Mesothelial cell of epicardium (in vitro differentiated cells): Measurements from ENCODE around the gene MPPE1. TPM values are rescaled to one million over a fixed set of nuclear protein-coding genes. Genes with fewer than 3 reads are reported as not detected.

ENCODE experiments used
- DNase-seq, 2 experiments: peaks; one replicate each; pipeline ENCODE4 v3.0.0; 2021; ENCODE audit warnings: low spot score in 2 of 2; ENCODE audit not compliant: unreplicated experiment in 2 of 2
- H3K27ac Mint-ChIP-seq: 2 replicates; pipeline ENCODE4 v1.8.0; 2021; ENCODE audit warnings: mixed read lengths
- H3K27me3 Mint-ChIP-seq: 2 replicates; pipeline ENCODE4 v1.8.0; 2021; ENCODE audit warnings: low read depth, mixed read lengths
- H3K36me3 Mint-ChIP-seq: 2 replicates; pipeline ENCODE4 v1.8.0; 2021; ENCODE audit warnings: mixed read lengths
- H3K4me1 Mint-ChIP-seq: 2 replicates; pipeline ENCODE4 v1.8.0; 2021; ENCODE audit warnings: mixed read lengths
- H3K4me3 Mint-ChIP-seq: 2 replicates; pipeline ENCODE4 v1.8.0; 2021; ENCODE audit warnings: mild to moderate bottlenecking, moderate library complexity, mixed read lengths
- H3K9me3 Mint-ChIP-seq: 2 replicates; pipeline ENCODE4 v1.8.0; 2021; ENCODE audit warnings: mixed read lengths
- total RNA-seq: library from RNA; stranded (reverse); gene quantifications from 3 replicates; pipeline ENCODE4 v1.2.1, GENCODE V29; 2021
- TF ChIP-seq, protein P1 (sequence below): fragments of 200-600 bp; sonication (generic); IDR thresholded peaks from one replicate; pipeline ENCODE4 v1.5.0; 2021; ENCODE audit warnings: antibody characterized with exemption; ENCODE audit not compliant: unreplicated experiment

Gene MPPE1
- total RNA-seq, 1 donor from 2014 or later = 35.6 TPM

DNA sequence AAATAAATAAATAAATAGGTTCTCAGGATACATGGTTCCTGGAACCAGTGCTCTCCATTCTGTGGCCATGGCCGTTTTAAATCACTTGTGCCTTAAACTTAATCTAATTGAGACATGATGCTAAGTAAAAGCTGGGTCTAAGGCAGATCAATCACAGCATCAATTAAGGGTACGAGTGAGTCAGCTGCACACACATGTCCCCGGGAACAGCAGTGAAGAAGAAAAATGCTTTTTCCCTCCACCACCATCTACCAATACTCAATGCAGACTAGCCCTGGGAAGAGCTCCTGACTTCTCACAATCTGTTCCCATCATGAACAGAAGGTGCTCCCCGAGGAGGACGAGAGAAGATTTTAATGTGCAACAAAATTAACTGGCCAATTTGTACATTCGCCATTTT lies 63.7 kb downstream of the MPPE1 start:
- TF ChIP-seq, protein P1, sequence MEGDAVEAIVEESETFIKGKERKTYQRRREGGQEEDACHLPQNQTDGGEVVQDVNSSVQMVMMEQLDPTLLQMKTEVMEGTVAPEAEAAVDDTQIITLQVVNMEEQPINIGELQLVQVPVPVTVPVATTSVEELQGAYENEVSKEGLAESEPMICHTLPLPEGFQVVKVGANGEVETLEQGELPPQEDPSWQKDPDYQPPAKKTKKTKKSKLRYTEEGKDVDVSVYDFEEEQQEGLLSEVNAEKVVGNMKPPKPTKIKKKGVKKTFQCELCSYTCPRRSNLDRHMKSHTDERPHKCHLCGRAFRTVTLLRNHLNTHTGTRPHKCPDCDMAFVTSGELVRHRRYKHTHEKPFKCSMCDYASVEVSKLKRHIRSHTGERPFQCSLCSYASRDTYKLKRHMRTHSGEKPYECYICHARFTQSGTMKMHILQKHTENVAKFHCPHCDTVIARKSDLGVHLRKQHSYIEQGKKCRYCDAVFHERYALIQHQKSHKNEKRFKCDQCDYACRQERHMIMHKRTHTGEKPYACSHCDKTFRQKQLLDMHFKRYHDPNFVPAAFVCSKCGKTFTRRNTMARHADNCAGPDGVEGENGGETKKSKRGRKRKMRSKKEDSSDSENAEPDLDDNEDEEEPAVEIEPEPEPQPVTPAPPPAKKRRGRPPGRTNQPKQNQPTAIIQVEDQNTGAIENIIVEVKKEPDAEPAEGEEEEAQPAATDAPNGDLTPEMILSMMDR = no peak
- Mint-ChIP-seq H3K9me3 (no peaks in the 10 kb centered on the region), H3K27ac (no peak overlapping the region), H3K4me3 (no peak overlapping the region), H3K27me3 (no peaks in the 10 kb centered on the region), H3K4me1 (peaks cover 5% of the 10 kb centered on the region), H3K36me3 (no peaks in the 10 kb centered on the region)
- DNase-seq = no peak

DNA sequence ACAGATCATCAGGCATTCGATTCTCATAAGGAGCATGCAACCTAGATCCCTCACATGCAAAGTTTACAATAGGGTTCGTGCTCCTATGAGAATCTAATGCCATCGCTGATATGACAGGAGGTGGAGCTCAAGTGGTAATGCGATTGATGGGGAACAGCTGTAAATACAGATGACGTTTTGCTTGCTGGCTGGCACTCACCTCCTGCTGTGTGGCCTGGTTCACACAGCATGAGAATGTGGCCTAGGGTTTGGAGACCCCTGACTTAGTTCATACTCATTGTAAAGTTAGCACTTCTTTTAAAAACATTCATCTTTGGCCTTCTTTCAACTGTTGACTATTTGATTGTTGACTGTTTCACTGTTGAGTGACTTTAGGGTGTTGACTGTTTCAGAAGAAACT lies 65.6 kb downstream of the MPPE1 start:
- no peak overlapping the region for H3K4me3 Mint-ChIP-seq
- no peaks in the 10 kb centered on the region for H3K27me3 Mint-ChIP-seq

DNA sequence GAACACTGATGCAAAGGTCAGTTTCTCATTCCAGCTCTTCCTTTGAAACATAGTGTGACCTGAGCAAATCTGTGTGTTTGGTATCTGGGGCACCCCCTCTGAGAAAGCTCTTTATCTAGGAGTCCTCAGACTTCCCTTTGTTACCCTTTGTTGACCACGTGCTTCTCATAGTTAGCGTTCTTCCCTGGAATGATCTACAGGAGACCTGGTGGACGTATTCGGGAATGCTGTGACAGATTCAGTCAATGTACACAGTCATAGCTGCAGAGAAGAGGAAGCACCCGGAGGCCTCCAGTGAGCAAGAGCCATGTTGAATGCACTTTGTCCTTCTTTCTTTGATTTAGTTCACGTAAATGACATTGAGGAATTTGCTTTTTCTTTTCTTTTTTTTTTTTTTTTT lies 67.6 kb downstream of the MPPE1 start:
- Mint-ChIP-seq H3K27ac (no peak overlapping the region), H3K36me3 (no peaks in the 10 kb centered on the region), H3K27me3 (no peaks in the 10 kb centered on the region), H3K4me1 (peaks cover 5% of the 10 kb centered on the region), H3K9me3 (no peaks in the 10 kb centered on the region), H3K4me3 (no peak overlapping the region)
- TF ChIP-seq, protein P1 = no peak
- DNase-seq = no peak

More for the DNA sequence above, 65.6 kb downstream of the MPPE1 start:
- DNase-seq = no peak
- Mint-ChIP-seq H3K36me3 (no peaks in the 10 kb centered on the region), H3K27ac (no peak overlapping the region), H3K4me1 (peaks cover 5% of the 10 kb centered on the region), H3K9me3 (no peaks in the 10 kb centered on the region)
- TF ChIP-seq, protein P1 = no peak

DNA sequence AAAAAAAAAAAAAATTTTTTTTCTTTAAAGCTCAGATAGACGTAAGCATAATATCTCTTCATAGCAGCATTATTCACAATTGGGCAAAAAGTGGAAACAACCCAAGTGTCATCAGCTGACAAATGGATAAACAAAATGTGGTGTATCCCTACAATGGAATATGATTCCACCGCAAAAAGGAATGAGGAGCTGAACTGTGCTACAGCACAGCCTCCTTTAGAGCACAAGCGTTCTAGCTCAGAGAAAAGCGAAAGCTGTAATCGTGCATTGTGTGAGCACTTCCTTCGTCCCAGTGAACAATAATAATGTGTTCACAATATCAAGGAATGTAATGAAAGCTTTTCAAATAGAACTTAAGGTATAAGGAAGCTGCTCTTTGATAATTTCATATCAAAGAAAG lies 68.6 kb downstream of the MPPE1 start:
- Mint-ChIP-seq H3K4me3 (no peak overlapping the region), H3K36me3 (no peaks in the 10 kb centered on the region), H3K27me3 (no peaks in the 10 kb centered on the region), H3K4me1 (peaks cover 5% of the 10 kb centered on the region), H3K27ac (no peak overlapping the region), H3K9me3 (no peaks in the 10 kb centered on the region)
- no peak for DNase-seq
- TF ChIP-seq, protein P1 = no peak

DNA sequence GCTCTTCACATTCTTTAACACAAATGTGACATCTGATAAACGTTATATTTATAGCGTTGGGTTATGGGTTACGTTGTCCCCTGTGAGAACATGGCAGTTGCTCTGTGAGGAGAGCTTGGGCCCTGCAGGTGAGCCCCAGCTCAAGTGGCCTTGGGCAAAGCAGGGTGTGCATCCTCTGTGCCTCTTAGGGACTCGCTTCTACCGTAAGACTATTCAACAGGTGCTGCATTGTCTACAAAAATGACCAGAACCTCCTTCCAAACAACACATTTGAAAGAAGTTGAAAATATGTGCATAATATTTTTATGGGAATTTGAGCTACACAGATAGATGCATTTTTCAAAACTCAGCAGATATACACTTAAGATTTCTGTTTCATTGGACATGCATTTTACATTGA lies 73.3 kb downstream of the MPPE1 start:
- Mint-ChIP-seq H3K9me3 (no peaks in the 10 kb centered on the region), H3K27ac (no peak overlapping the region), H3K4me1 (no peaks in the 10 kb centered on the region), H3K4me3 (no peak overlapping the region), H3K36me3 (no peaks in the 10 kb centered on the region), H3K27me3 (no peaks in the 10 kb centered on the region)
- TF ChIP-seq, protein P1 = no peak
- DNase-seq = no peak

Other genes starting within 250 kb of the MPPE1 start
- gene GNAL, start 219.1 kb downstream of the MPPE1 start, total RNA-seq = 12.0 to 12.6 TPM (median 12.1 TPM) in 3 replicates
- 42.1 to 45.9 TPM (median 43.7 TPM) in 3 replicates for gene CHMP1B, start 56.9 kb downstream of the MPPE1 start, total RNA-seq
- gene IMPA2, start 73.2 kb upstream of the MPPE1 start, total RNA-seq = 29.9 to 30.6 TPM (median 30.4 TPM) in 3 replicates
- not detected in 3 replicates for gene ANKRD62, start 185.5 kb upstream of the MPPE1 start, total RNA-seq